Midbrain (tissue), 1 donor: ENCODE data around the gene REG3A.

Experiments used
- DNase-seq: peaks from one replicate; lab custom pipeline; 2025; lab: John Stamatoyannopoulos, UW

REG3A gene

GRCh38 chr2:79120194-79120713, 39.3 kb downstream of the REG3A start, which contains the start of gene REG1A:
TSS of gene REG1A (plus strand) at chr2:79120488. CDS start at chr2:79120862, 374 bp downstream.
- no peak for DNase-seq

GRCh38 chr2:79116997-79117928, 42.3 kb downstream of the REG3A start:
- no peak for DNase-seq

GRCh38 chr2:79114797-79115494, 44.6 kb downstream of the REG3A start:
- DNase-seq = no peak

- DNase-seq = no peak
These were observed 47.3 kb downstream of the REG3A start for GRCh38 chr2:79112269-79112668.
